SKM-1 treated with dmso at 0.1 percent for 144 hours (cell line): ENCODE data around the gene MIER3.
"Not testable (repeated sequence)": the region's sequence is repeated elsewhere in the genome, so short reads cannot be mapped to it uniquely, and the experiment has no call there.

Source experiments
- DNase-seq: peaks from one replicate; lab custom pipeline; 2025; ENCODE audit not compliant: unreplicated experiment; lab: John Stamatoyannopoulos, UW

MIER3 gene

GRCh38 chr5:56951946-56952691 is at the start of gene MIER3:
MIER3 (minus strand) TSS chr5:56952123; CDS start chr5:56952102, 21 bp downstream.
- DNase-seq = peak; percentile 61

GRCh38 chr5:56995596-56995995 is 43.7 kb upstream of the MIER3 start:
- DNase-seq = no peak

GRCh38 chr5:56993241-56993640 is 41.3 kb upstream of the MIER3 start:
- DNase-seq = no peak

- no peak for DNase-seq
These were observed 37.8 kb upstream of the MIER3 start for GRCh38 chr5:56989676-56990075.

- no peak for DNase-seq
These were observed 36.6 kb upstream of the MIER3 start for GRCh38 chr5:56988490-56988889.

- DNase-seq = no peak
These were observed 35.2 kb upstream of the MIER3 start for GRCh38 chr5:56987171-56987570.

- DNase-seq = no peak
These were observed 34.7 kb upstream of the MIER3 start for GRCh38 chr5:56986626-56986947.

- peak; percentile 65 for DNase-seq
These were observed 34.2 kb upstream of the MIER3 start for GRCh38 chr5:56985936-56986625.

- DNase-seq = no peak
These were observed 32.5 kb upstream of the MIER3 start for GRCh38 chr5:56984445-56984844.

- no peak for DNase-seq
These were observed 31.9 kb upstream of the MIER3 start for GRCh38 chr5:56983593-56984361.

GRCh38 chr5:56981548-56982315 is 29.8 kb upstream of the MIER3 start:
- DNase-seq = no peak

- no peak for DNase-seq
These were observed 28.0 kb upstream of the MIER3 start for GRCh38 chr5:56979968-56980367.

GRCh38 chr5:56979526-56979925 is 27.6 kb upstream of the MIER3 start:
- not testable (repeated sequence) for DNase-seq

GRCh38 chr5:56977822-56978221 is 25.9 kb upstream of the MIER3 start:
- no peak for DNase-seq

- no peak for DNase-seq
These were observed 25.1 kb upstream of the MIER3 start for GRCh38 chr5:56977021-56977420.

- no peak for DNase-seq
These were observed 22.3 kb upstream of the MIER3 start for GRCh38 chr5:56974241-56974640.

GRCh38 chr5:56973473-56973872 is 21.6 kb upstream of the MIER3 start:
- no peak for DNase-seq

- no peak for DNase-seq
These were observed 19.4 kb upstream of the MIER3 start for GRCh38 chr5:56971275-56971674.

- no peak for DNase-seq
These were observed 12.2 kb upstream of the MIER3 start for GRCh38 chr5:56964173-56964572.

- DNase-seq = no peak
These were observed 11.3 kb upstream of the MIER3 start for GRCh38 chr5:56963246-56963645.

GRCh38 chr5:56962286-56962685 is 10.4 kb upstream of the MIER3 start:
- DNase-seq = no peak
